GM23338 (cell line): ENCODE results near the gene LOC101059915.

Source experiments
- ATAC-seq: fragments of 200-7000 bp; cut with Tn5 transposase; 3 replicates; pipeline ENCODE4 v1.9.1; 2020
- DNase-seq: peaks from one replicate; pipeline ENCODE4 v3.0.0-alpha.2; 2015; ENCODE audit warnings: low spot score
- H2AFZ ChIP-seq: fragments of 200-600 bp; sonication (generic); 2 replicates; pipeline ENCODE4 v1.8.0; 2016; ENCODE audit warnings: antibody characterized with exemption, mild to moderate bottlenecking, moderate library complexity
- H3F3A ChIP-seq: fragments of 200-600 bp; sonication (generic); replicated peaks from 2 replicates; pipeline ENCODE4 v1.8.0; 2017; ENCODE audit warnings: antibody characterized with exemption, mixed run types, low read depth
- H3K27ac ChIP-seq: fragments of 200-600 bp; sonication (generic); 2 replicates; pipeline ENCODE4 v1.6.1; 2016; ENCODE audit warnings: low read depth
- H3K27me3 ChIP-seq: fragments of 200-600 bp; sonication (generic); 2 replicates; pipeline ENCODE4 v1.8.0; 2016; ENCODE audit warnings: mild to moderate bottlenecking, mixed run types, moderate library complexity; ENCODE audit not compliant: insufficient read depth
- H3K36me3 ChIP-seq: fragments of 200-600 bp; sonication (generic); 2 replicates; pipeline ENCODE4 v1.8.0; 2016; ENCODE audit warnings: mild to moderate bottlenecking; ENCODE audit not compliant: insufficient read depth
- H3K4me1 ChIP-seq: fragments of 200-600 bp; sonication (generic); 2 replicates; pipeline ENCODE4 v1.8.0; 2016; ENCODE audit warnings: mild to moderate bottlenecking, moderate library complexity; ENCODE audit not compliant: insufficient read depth
- H3K4me2 ChIP-seq: fragments of 200-600 bp; sonication (generic); 2 replicates; pipeline ENCODE4 v1.7.1; 2017; ENCODE audit warnings: mixed run types
- H3K4me3 ChIP-seq: fragments of 200-600 bp; sonication (generic); 2 replicates; pipeline ENCODE4 v1.6.1; 2016; ENCODE audit warnings: mixed run types
- H3K79me2 ChIP-seq: fragments of 200-600 bp; sonication (generic); replicated peaks from 2 replicates; pipeline ENCODE4 v1.8.0; 2017; ENCODE audit warnings: mild to moderate bottlenecking; ENCODE audit not compliant: insufficient read depth
- H3K9me2 ChIP-seq: fragments of 200-600 bp; sonication (generic); 2 replicates; pipeline ENCODE4 v1.8.0; 2017; ENCODE audit not compliant: insufficient read depth
- H4K20me1 ChIP-seq: fragments of 200-600 bp; sonication (generic); replicated peaks from 2 replicates; pipeline ENCODE4 v1.8.0; 2017; ENCODE audit warnings: mild to moderate bottlenecking; ENCODE audit not compliant: insufficient read depth
- H3K27ac Mint-ChIP-seq: 2 replicates; pipeline ENCODE4 v1.8.0; 2020; ENCODE audit warnings: inconsistent platforms, mild to moderate bottlenecking, moderate library complexity, mixed read lengths
- H3K27me3 Mint-ChIP-seq: 3 replicates; pipeline ENCODE4 v1.8.0; 2022; ENCODE audit warnings: low read depth, mild to moderate bottlenecking, moderate library complexity, mixed read lengths, inconsistent platforms; ENCODE audit not compliant: insufficient read depth, poor library complexity
- H3K36me3 Mint-ChIP-seq: 3 replicates; pipeline ENCODE4 v1.8.0; 2021; ENCODE audit warnings: low read depth, mild to moderate bottlenecking, inconsistent platforms, moderate library complexity, mixed read lengths
- H3K4me1 Mint-ChIP-seq: 3 replicates; pipeline ENCODE4 v1.8.0; 2020; ENCODE audit warnings: mild to moderate bottlenecking, inconsistent platforms, mixed read lengths
- H3K4me3 Mint-ChIP-seq: 3 replicates; pipeline ENCODE4 v1.8.0; 2021; ENCODE audit warnings: moderate library complexity, mild to moderate bottlenecking, inconsistent platforms, mixed read lengths
- H3K9me3 Mint-ChIP-seq: 3 replicates; pipeline ENCODE4 v1.8.0; 2020; ENCODE audit warnings: moderate library complexity, mild to moderate bottlenecking, inconsistent platforms, mixed read lengths
- CREB1 ChIP-seq: fragments of 250-450 bp; sonication (Bioruptor Pico); IDR thresholded peaks from 2 replicates; pipeline ENCODE4 v1.5.0; 2020; ENCODE audit warnings: low read depth, mild to moderate bottlenecking, moderate library complexity
- EZH2 ChIP-seq: fragments of 200-600 bp; sonication (generic); IDR thresholded peaks from one replicate; pipeline ENCODE4 v1.8.0; 2017; ENCODE audit warnings: antibody characterized with exemption, mild to moderate bottlenecking, low read depth; ENCODE audit not compliant: unreplicated experiment
- EZH2phosphoT487 ChIP-seq: fragments of 200-600 bp; sonication (generic); IDR thresholded peaks from one replicate; pipeline ENCODE4 v1.8.1; 2018; ENCODE audit warnings: antibody characterized with exemption; ENCODE audit not compliant: unreplicated experiment
- JUNB ChIP-seq: IDR thresholded peaks from one replicate; pipeline ENCODE4 v1.6.1; 2016; ENCODE audit warnings: antibody characterized with exemption; ENCODE audit not compliant: unreplicated experiment
- NANOG ChIP-seq: IDR thresholded peaks from 2 replicates; pipeline ENCODE4 v1.6.1; 2016; ENCODE audit warnings: antibody characterized with exemption, borderline replicate concordance
- POLR2AphosphoS5 ChIP-seq: IDR thresholded peaks from 2 replicates; pipeline ENCODE4 v1.6.1; 2016; ENCODE audit warnings: antibody characterized with exemption, low read depth
- REST ChIP-seq: IDR thresholded peaks from one replicate; pipeline ENCODE4 v1.6.1; 2018; ENCODE audit warnings: antibody characterized with exemption; ENCODE audit not compliant: unreplicated experiment
- STAT1 ChIP-seq: IDR thresholded peaks from one replicate; pipeline ENCODE4 v1.6.1; 2016; ENCODE audit warnings: antibody characterized with exemption; ENCODE audit not compliant: unreplicated experiment
- ZNF114 ChIP-seq: fragments of 250-450 bp; sonication (Bioruptor Pico); IDR thresholded peaks from 2 replicates; pipeline ENCODE4 v1.5.0; 2020; ENCODE audit warnings: mild to moderate bottlenecking, moderate library complexity
- ZNF331 ChIP-seq: fragments of 250-450 bp; sonication (Bioruptor Pico); IDR thresholded peaks from 2 replicates; pipeline ENCODE4 v1.5.0; 2020; ENCODE audit warnings: low read depth, mild to moderate bottlenecking, moderate library complexity
- TF ChIP-seq, protein P1 (sequence below): IDR thresholded peaks from 2 replicates; pipeline ENCODE4 v1.6.1; 2016; ENCODE audit warnings: antibody characterized with exemption

LOC101059915 gene

GRCh38 chrX:71617742-71618141 lies 49.6 kb upstream of the LOC101059915 start:
- DNase-seq (no peak), ATAC-seq (no peak)
- no peak overlapping the region for H3K27ac ChIP-seq
- H2AFZ ChIP-seq: no peak overlapping the region
- no peak overlapping the region for H3K4me2 ChIP-seq
- H3K36me3 ChIP-seq: no peaks in the 10 kb centered on the region
- Mint-ChIP-seq H3K36me3 (peaks cover 8% of the 10 kb centered on the region), H3K27ac (no peak overlapping the region), H3K27me3 (peaks cover 2% of the 10 kb centered on the region), H3K4me1 (peaks cover 2% of the 10 kb centered on the region; the same call in 1 of the 3 replicates), H3K4me3 (no peak overlapping the region), H3K9me3 (no peaks in the 10 kb centered on the region; the same call in 2 of the 3 replicates)
- no peaks in the 10 kb centered on the region for H4K20me1 ChIP-seq
- H3K9me2 ChIP-seq: no peaks in the 10 kb centered on the region
- H3K27me3 ChIP-seq: no peaks in the 10 kb centered on the region
- TF ChIP-seq, protein P1, sequence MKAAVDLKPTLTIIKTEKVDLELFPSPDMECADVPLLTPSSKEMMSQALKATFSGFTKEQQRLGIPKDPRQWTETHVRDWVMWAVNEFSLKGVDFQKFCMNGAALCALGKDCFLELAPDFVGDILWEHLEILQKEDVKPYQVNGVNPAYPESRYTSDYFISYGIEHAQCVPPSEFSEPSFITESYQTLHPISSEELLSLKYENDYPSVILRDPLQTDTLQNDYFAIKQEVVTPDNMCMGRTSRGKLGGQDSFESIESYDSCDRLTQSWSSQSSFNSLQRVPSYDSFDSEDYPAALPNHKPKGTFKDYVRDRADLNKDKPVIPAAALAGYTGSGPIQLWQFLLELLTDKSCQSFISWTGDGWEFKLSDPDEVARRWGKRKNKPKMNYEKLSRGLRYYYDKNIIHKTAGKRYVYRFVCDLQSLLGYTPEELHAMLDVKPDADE: no peak
- no peak for TF ChIP-seq STAT1
- no peak for TF ChIP-seq NANOG
- no peak for TF ChIP-seq EZH2
- no peak for TF ChIP-seq JUNB
- no peak for TF ChIP-seq REST
- no peak for TF ChIP-seq POLR2AphosphoS5
- no peak for TF ChIP-seq CREB1 (CRISPR knock-in tag)
- TF ChIP-seq ZNF114 (CRISPR knock-in tag): no peak
- no peak for TF ChIP-seq ZNF331 (CRISPR knock-in tag)
- TF ChIP-seq EZH2phosphoT487: no peak
- no peak overlapping the region for H3K4me3 ChIP-seq
- H3K4me1 ChIP-seq: no peaks in the 10 kb centered on the region
- H3F3A ChIP-seq: no peaks in the 10 kb centered on the region
- no peaks in the 10 kb centered on the region for H3K79me2 ChIP-seq

- peaks cover 3% of the 10 kb centered on the region; the same call in 1 of the 3 replicates for H3K4me1 Mint-ChIP-seq
- no peak for ATAC-seq
- TF ChIP-seq, protein P1: no peak
- no peak for TF ChIP-seq ZNF114 (CRISPR knock-in tag)
These were observed 49.0 kb upstream of the LOC101059915 start, which contains the start of gene CXCR3 for GRCh38 chrX:71618303-71618721. Gene CXCR3, minus strand, starts transcription at chrX:71618511. Its CDS starts 62 bp downstream, at chrX:71618449.

More at GRCh38 chrX:71618303-71618721, 49.0 kb upstream of the LOC101059915 start, which contains the start of gene CXCR3:
- no peak within 1 kb of the TSS for H3K27ac Mint-ChIP-seq
- Histone ChIP-seq H3K79me2 (no peaks in the 10 kb centered on the region), H3K4me3 (no peak within 1 kb of the TSS), H3K27me3 (no peaks in the 10 kb centered on the region), H3K4me2 (no peak within 1 kb of the TSS), H4K20me1 (no peaks in the 10 kb centered on the region), H3K27ac (no peak within 1 kb of the TSS), H3K9me2 (no peaks in the 10 kb centered on the region), H3K4me1 (no peaks in the 10 kb centered on the region), H3K36me3 (no peaks in the 10 kb centered on the region), H3F3A (no peaks in the 10 kb centered on the region), H2AFZ (no peak within 1 kb of the TSS)
- peaks cover 2% of the 10 kb centered on the region for H3K27me3 Mint-ChIP-seq
- H3K9me3 Mint-ChIP-seq: no peaks in the 10 kb centered on the region; the same call in 2 of the 3 replicates
- H3K36me3 Mint-ChIP-seq: peaks cover 4% of the 10 kb centered on the region
- H3K4me3 Mint-ChIP-seq: no peak within 1 kb of the TSS
- no peak for DNase-seq
